Testis (tissue), 5 donors: ENCODE data around the gene BMP10. TPM values are rescaled to one million over a fixed set of nuclear protein-coding genes. Genes with fewer than 3 reads are reported as not detected.

Source experiments
- DNase-seq: peaks from one replicate; pipeline ENCODE4 v3.0.0-alpha.2; 2019
- H3K27ac ChIP-seq, 2 donors: fragments of 200-600 bp; sonication (generic); one replicate each; pipeline ENCODE4 v1.5.1; 2019
- H3K27me3 ChIP-seq: fragments of 200-600 bp; sonication (generic); one replicate; pipeline ENCODE4 v1.5.1; 2019
- H3K36me3 ChIP-seq: fragments of 200-600 bp; sonication (generic); one replicate; pipeline ENCODE4 v1.5.1; 2017; ENCODE audit warnings: low read depth; ENCODE audit errors: missing control alignments
- H3K4me1 ChIP-seq: fragments of 200-600 bp; sonication (generic); one replicate; pipeline ENCODE4 v1.5.1; 2019
- H3K4me3 ChIP-seq, 2 donors: fragments of 200-600 bp; sonication (generic); one replicate each; pipeline ENCODE4 v1.5.1; 2017 to 2019
- H3K9me3 ChIP-seq: fragments of 200-600 bp; sonication (generic); one replicate; pipeline ENCODE4 v1.5.1; 2017
- POLR2A ChIP-seq: fragments of 450-650 bp; IDR thresholded peaks from one replicate; pipeline ENCODE4 v1.6.1; 2017; ENCODE audit warnings: antibody characterized with exemption, mild to moderate bottlenecking, moderate library complexity
- WGBS, 2 donors: methylation state at CpG; one replicate each; pipeline ENCODE4 v1.1.5; 2018; 5-methylcytosine and 5-hydroxymethylcytosine counted together
- intact Hi-C: fragments of 100-400 bp; cut with DNase I; formaldehyde crosslinking; loops from one replicate; pipeline ENCODE4 v1.15.1; 2023; ENCODE audit warnings: low total_unique reads
- long read RNA-seq, 2 donors: transcript quantifications; one replicate each; lab custom pipeline, GENCODE V29; 2026
- polyA plus RNA-seq: library from polyadenylated mRNA; stranded (reverse); fragments of 350-450 nt; fragmentation: Illumina TruSeq; extraction: RNeasy Lipid Tissue Mini Kit (QIAGEN cat#74804); gene quantifications from one replicate; pipeline ENCODE4 v1.2.3, GENCODE V29; 2014; ENCODE audit warnings: low read depth, low replicate concordance; ENCODE audit not compliant: insufficient read depth
- total RNA-seq, 2 donors: library from RNA; depleted of rRNA; stranded (reverse); fragments of >200 nt; gene quantifications; one replicate each; pipeline ENCODE4 v1.2.3, GENCODE V29; 2016
- TF ChIP-seq, protein P1 (sequence below), 3 experiments: fragments of 450-650 bp in 2 of 3; fragments of 200-600 bp in 1 of 3; sonication (generic) in 1 of 3; IDR thresholded peaks; one replicate each; pipeline ENCODE4 v1.5.1; 2016 to 2019; ENCODE audit warnings: antibody characterized with exemption in 3 of 3, mild to moderate bottlenecking in 2 of 3, moderate library complexity in 1 of 3

BMP10 gene
- total RNA-seq = not detected
- polyA plus RNA-seq = 0.26 TPM
- long read RNA-seq, donor 1 = 0 reads
- long read RNA-seq, donor 2 = 0 reads

DNA sequence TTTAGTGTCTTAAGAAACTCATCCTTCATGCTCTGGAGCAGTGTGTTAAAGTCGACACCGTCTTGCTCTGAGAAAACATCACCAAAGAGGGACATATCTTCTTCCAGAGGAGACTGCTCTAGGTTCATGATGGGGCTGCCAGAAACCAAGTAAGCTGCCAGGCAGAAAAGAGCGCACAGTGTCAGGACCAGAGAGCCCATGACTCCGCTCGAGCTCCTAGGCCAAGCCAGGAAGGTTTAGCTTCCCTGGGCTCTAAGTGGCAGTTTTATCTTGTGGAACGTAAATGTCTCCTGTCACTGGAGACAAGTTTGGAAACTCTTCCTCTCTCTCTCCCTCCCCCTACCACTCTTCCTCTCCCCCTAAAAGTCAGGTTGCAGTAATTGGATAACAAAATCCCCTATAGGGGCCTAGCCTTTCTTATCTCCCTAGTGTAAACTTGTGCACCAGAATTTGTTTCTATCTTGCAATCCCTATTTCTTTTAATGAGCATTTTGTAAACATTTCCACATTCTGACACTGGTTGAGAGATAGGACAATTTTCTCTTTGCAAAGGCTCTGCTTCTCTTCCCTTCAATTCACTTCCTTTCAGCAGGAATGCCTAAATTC, at the start of gene BMP10:
TSS of gene BMP10 (minus strand) at position 239 of the 606 bp plus-strand sequence. CDS start at position 200, 39 bp downstream.
- 82 to 91% methylated on average over 6 of the region's 6 CpGs for WGBS, 2 donors
- H3K4me1 ChIP-seq = no peaks in the 10 kb centered on the region
- intact Hi-C loops = no loop called here
- no peak for TF ChIP-seq POLR2A
- TF ChIP-seq, protein P1, sequence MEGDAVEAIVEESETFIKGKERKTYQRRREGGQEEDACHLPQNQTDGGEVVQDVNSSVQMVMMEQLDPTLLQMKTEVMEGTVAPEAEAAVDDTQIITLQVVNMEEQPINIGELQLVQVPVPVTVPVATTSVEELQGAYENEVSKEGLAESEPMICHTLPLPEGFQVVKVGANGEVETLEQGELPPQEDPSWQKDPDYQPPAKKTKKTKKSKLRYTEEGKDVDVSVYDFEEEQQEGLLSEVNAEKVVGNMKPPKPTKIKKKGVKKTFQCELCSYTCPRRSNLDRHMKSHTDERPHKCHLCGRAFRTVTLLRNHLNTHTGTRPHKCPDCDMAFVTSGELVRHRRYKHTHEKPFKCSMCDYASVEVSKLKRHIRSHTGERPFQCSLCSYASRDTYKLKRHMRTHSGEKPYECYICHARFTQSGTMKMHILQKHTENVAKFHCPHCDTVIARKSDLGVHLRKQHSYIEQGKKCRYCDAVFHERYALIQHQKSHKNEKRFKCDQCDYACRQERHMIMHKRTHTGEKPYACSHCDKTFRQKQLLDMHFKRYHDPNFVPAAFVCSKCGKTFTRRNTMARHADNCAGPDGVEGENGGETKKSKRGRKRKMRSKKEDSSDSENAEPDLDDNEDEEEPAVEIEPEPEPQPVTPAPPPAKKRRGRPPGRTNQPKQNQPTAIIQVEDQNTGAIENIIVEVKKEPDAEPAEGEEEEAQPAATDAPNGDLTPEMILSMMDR (IDR thresholded peaks at IDR 0.05) = no peak
- no peaks in the 10 kb centered on the region for H3K36me3 ChIP-seq
- DNase-seq = no peak
- H3K4me3 ChIP-seq = no peak within 1 kb of the TSS
- H3K27me3 ChIP-seq = no peaks in the 10 kb centered on the region
- H3K27ac ChIP-seq = no peak within 1 kb of the TSS
- H3K9me3 ChIP-seq = no peaks in the 10 kb centered on the region

GRCh38 chr2:68920481-68921170, 49.4 kb upstream of the BMP10 start:
- intact Hi-C loops = no loop called here
- TF ChIP-seq, protein P1 (IDR thresholded peaks at IDR 0.05) = no peak
- no peak for TF ChIP-seq POLR2A
- 88 to 92% methylated on average over 6 of the region's 6 CpGs for WGBS, 2 donors

DNA sequence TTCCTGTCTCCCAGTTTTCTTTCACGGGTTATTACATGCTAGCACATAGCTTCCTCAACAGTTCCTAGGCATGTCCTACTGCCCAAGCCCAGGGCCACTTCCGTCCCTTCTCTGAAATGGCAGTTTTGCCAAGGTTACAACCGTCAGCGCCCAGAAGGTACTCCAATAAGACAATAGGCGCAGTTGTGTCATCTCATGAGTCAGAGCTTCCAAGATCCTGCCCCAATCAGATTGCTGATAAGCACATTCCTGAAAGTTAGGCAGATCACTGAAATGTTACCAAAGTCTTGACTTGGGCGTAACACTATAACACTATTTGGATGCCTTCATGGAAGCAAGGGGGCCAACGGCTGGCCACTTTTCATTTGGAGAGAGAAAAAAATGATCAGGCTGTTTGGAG, 47.3 kb upstream of the BMP10 start:
- H3K36me3 ChIP-seq = no peaks in the 10 kb centered on the region
- no peaks in the 10 kb centered on the region for H3K27me3 ChIP-seq
- intact Hi-C loops = loop anchor here (10.0 kb wide), 1 partner anchor 174 kb away; no protein-coding TSS in a partner anchor
- H3K27ac ChIP-seq = no peak overlapping the region
- no peak overlapping the region for H3K4me3 ChIP-seq
- no peaks in the 10 kb centered on the region for H3K9me3 ChIP-seq
- 85 to 86% methylated on average over 7 of the region's 7 CpGs for WGBS, 2 donors
- TF ChIP-seq, protein P1 (IDR thresholded peaks at IDR 0.05) = no peak
- no peak for TF ChIP-seq POLR2A
- H3K4me1 ChIP-seq = no peaks in the 10 kb centered on the region
- DNase-seq = no peak

More at GRCh38 chr2:68920481-68921170, 49.4 kb upstream of the BMP10 start:
- no peaks in the 10 kb centered on the region for H3K9me3 ChIP-seq
- H3K4me3 ChIP-seq = no peak overlapping the region
- no peak for DNase-seq
- no peaks in the 10 kb centered on the region for H3K4me1 ChIP-seq
- no peak overlapping the region for H3K27ac ChIP-seq
- no peaks in the 10 kb centered on the region for H3K36me3 ChIP-seq
- H3K27me3 ChIP-seq = no peaks in the 10 kb centered on the region

DNA sequence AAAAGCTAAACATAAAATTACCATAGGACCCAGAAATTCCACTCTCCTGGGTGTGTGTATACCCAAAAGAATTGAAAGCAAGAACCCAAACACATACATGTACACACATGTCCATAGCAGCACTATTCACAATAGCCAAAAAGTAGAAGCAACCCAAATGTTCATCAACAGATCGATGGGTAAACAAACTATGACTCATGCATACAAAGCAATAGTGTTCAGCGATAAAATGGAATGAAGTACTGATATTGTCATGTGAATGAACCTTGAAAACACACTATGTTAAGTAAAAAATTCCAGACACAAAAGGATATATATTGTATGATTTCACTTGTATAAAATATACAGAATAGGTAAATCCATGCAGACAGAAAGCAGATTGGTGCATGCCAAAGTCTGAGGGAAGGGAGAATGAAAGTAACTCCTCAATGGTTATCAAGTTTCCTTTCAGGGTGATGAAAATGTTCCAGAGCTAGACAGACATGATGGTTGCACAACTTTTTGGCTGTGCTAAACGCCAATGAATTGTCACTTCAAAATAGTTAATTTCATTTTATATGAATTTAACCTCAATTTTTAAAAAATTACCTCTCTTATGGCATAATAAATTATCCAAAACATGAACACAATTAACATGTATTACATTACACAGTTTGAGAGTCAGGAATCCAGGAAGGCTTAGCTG, 46.0 kb upstream of the BMP10 start:
- 83 to 87% methylated on average over 3 of the region's 3 CpGs for WGBS, 2 donors
- intact Hi-C loops = loop anchor here (10.0 kb wide), 1 partner anchor 172 kb away; no protein-coding TSS in a partner anchor
- H3K27ac ChIP-seq = no peak overlapping the region
- H3K9me3 ChIP-seq = no peaks in the 10 kb centered on the region
- TF ChIP-seq, protein P1 (IDR thresholded peaks at IDR 0.05) = no peak
- TF ChIP-seq POLR2A = no peak
- DNase-seq = no peak
- no peaks in the 10 kb centered on the region for H3K27me3 ChIP-seq
- H3K4me3 ChIP-seq = no peak overlapping the region
- no peaks in the 10 kb centered on the region for H3K4me1 ChIP-seq
- H3K36me3 ChIP-seq = no peaks in the 10 kb centered on the region
